Type B pancreatic cell (in vitro differentiated cells): Measurements from ENCODE around the gene PRICKLE2. TPM values are rescaled to one million over a fixed set of nuclear protein-coding genes. Genes with fewer than 3 reads are reported as not detected.

Source experiments
- DNase-seq: peaks from one replicate; pipeline ENCODE4 v3.0.0; 2021; ENCODE audit warnings: mixed read lengths; ENCODE audit not compliant: unreplicated experiment; ENCODE audit errors: extremely low spot score
- H3K27ac Mint-ChIP-seq: 2 replicates; pipeline ENCODE4 v1.8.0; 2021; ENCODE audit warnings: mild to moderate bottlenecking, mixed read lengths
- H3K27me3 Mint-ChIP-seq: 2 replicates; pipeline ENCODE4 v1.8.0; 2021; ENCODE audit warnings: mixed read lengths
- H3K36me3 Mint-ChIP-seq: 2 replicates; pipeline ENCODE4 v1.8.0; 2021; ENCODE audit warnings: mixed read lengths
- H3K4me1 Mint-ChIP-seq: one replicate; pipeline ENCODE4 v1.8.0; 2021; ENCODE audit warnings: mixed read lengths; ENCODE audit not compliant: unreplicated experiment
- H3K4me3 Mint-ChIP-seq: 2 replicates; pipeline ENCODE4 v1.8.0; 2021; ENCODE audit warnings: mild to moderate bottlenecking, mixed read lengths
- H3K9me3 Mint-ChIP-seq: 2 replicates; pipeline ENCODE4 v1.8.0; 2021; ENCODE audit warnings: mixed read lengths
- CTCF ChIP-seq: fragments of 200-600 bp; sonication (generic); conservative IDR thresholded peaks from 2 replicates; pipeline ENCODE4 v1.5.0; 2021; ENCODE audit warnings: antibody characterized with exemption, mild to moderate bottlenecking
- total RNA-seq: library from RNA; stranded (reverse); gene quantifications from 2 replicates; pipeline ENCODE4 v1.2.1, GENCODE V29; 2021; ENCODE audit warnings: low replicate concordance

PRICKLE2 gene
- total RNA-seq, 1 donor from 2014 or later = 23.6 TPM

GRCh38 chr3:64111872-64112271 is 113.4 kb downstream of the PRICKLE2 start:
- peaks cover 24% of the 10 kb centered on the region for H3K36me3 Mint-ChIP-seq
- no peaks in the 10 kb centered on the region for H3K27me3 Mint-ChIP-seq
- TF ChIP-seq CTCF = no peak
- no peak overlapping the region for H3K27ac Mint-ChIP-seq
- peaks cover 26% of the 10 kb centered on the region for H3K4me1 Mint-ChIP-seq
- no peak overlapping the region for H3K4me3 Mint-ChIP-seq
- no peak for DNase-seq
- peaks cover 20% of the 10 kb centered on the region for H3K9me3 Mint-ChIP-seq

- Mint-ChIP-seq H3K27ac (no peak overlapping the region), H3K36me3 (peaks cover 28% of the 10 kb centered on the region), H3K4me3 (no peak overlapping the region), H3K27me3 (no peaks in the 10 kb centered on the region), H3K4me1 (peaks cover 34% of the 10 kb centered on the region), H3K9me3 (peaks cover 20% of the 10 kb centered on the region)
- TF ChIP-seq CTCF = no peak
- no peak for DNase-seq
Observed at GRCh38 chr3:64111083-64111482, 114.2 kb downstream of the PRICKLE2 start.

- peaks cover 11% of the 10 kb centered on the region for H3K9me3 Mint-ChIP-seq
- H3K27ac Mint-ChIP-seq = no peak overlapping the region
Observed at GRCh38 chr3:64110071-64110470, 115.2 kb downstream of the PRICKLE2 start.

GRCh38 chr3:64109438-64109837 is 115.8 kb downstream of the PRICKLE2 start:
- TF ChIP-seq CTCF = no peak
- Mint-ChIP-seq H3K27ac (peak overlapping the region; percentile 32), H3K9me3 (peaks cover 5% of the 10 kb centered on the region), H3K4me1 (peaks cover 47% of the 10 kb centered on the region), H3K4me3 (peak overlapping the region; percentile 29), H3K36me3 (peaks cover 15% of the 10 kb centered on the region), H3K27me3 (no peaks in the 10 kb centered on the region)
- no peak for DNase-seq

More at GRCh38 chr3:64110071-64110470, 115.2 kb downstream of the PRICKLE2 start:
- DNase-seq = no peak
- Mint-ChIP-seq H3K27me3 (no peaks in the 10 kb centered on the region), H3K4me1 (peaks cover 41% of the 10 kb centered on the region), H3K36me3 (peaks cover 18% of the 10 kb centered on the region), H3K4me3 (no peak overlapping the region)
- no peak for TF ChIP-seq CTCF

- Mint-ChIP-seq H3K27me3 (no peaks in the 10 kb centered on the region), H3K4me3 (peak overlapping the region; percentile 29), H3K9me3 (no peaks in the 10 kb centered on the region), H3K4me1 (peaks cover 53% of the 10 kb centered on the region), H3K36me3 (peaks cover 10% of the 10 kb centered on the region), H3K27ac (peak overlapping the region; percentile 32)
- TF ChIP-seq CTCF = no peak
- no peak for DNase-seq
Observed at GRCh38 chr3:64108784-64109317, 116.4 kb downstream of the PRICKLE2 start.

GRCh38 chr3:64108231-64108630 is 117.0 kb downstream of the PRICKLE2 start:
- no peak for DNase-seq
- Mint-ChIP-seq H3K36me3 (peaks cover 10% of the 10 kb centered on the region), H3K4me3 (no peak overlapping the region), H3K4me1 (peaks cover 56% of the 10 kb centered on the region), H3K27ac (no peak overlapping the region), H3K27me3 (no peaks in the 10 kb centered on the region), H3K9me3 (no peaks in the 10 kb centered on the region)
- no peak for TF ChIP-seq CTCF
